Measurements from ENCODE around the gene PDZD2. TPM values are rescaled to one million over a fixed set of nuclear protein-coding genes. Genes with fewer than 3 reads are reported as not detected.

The PDZD2 gene
- total RNA-seq, 4 donors from 2014 or later: 13.7 to 26.7 (median 24.1) TPM

GRCh38 chr5:32144378-32145207 is 505.7 kb downstream of the PDZD2 start:
- no peaks in the 10 kb centered on the region for H3K27me3 ChIP-seq
- intact Hi-C loops (cut with DNase I): no loop called here
- no peaks in the 10 kb centered on the region for H3K9me3 ChIP-seq
- 93 to 97% methylated on average over 5 of the region's 5 CpGs for WGBS, 2 donors
- H3K4me3 ChIP-seq: no peak overlapping the region
- no peak for DNase-seq
- peaks cover 3 to 57% (median 9%) of the 10 kb centered on the region in 3 donors for H3K4me1 ChIP-seq
- TF ChIP-seq CTCF (IDR thresholded peaks at IDR 0.05) (no peak), POLR2A (IDR thresholded peaks at IDR 0.05) (no peak)
- H3K36me3 ChIP-seq: peaks cover 0 to 30% (median 0%) of the 10 kb centered on the region in 3 donors
- no peak overlapping the region for H3K27ac ChIP-seq

GRCh38 chr5:32145378-32145777 is 506.4 kb downstream of the PDZD2 start:
- Histone ChIP-seq H3K9me3 (no peaks in the 10 kb centered on the region), H3K4me3 (no peak overlapping the region), H3K4me1 (peaks cover 3 to 65% (median 13%) of the 10 kb centered on the region in 3 donors), H3K27ac (no peak overlapping the region), H3K36me3 (peaks cover 0 to 30% (median 0%) of the 10 kb centered on the region in 3 donors), H3K27me3 (no peaks in the 10 kb centered on the region)
- intact Hi-C loops (cut with DNase I): no loop called here
- TF ChIP-seq CTCF (IDR thresholded peaks at IDR 0.05) (no peak), POLR2A (IDR thresholded peaks at IDR 0.05) (no peak)
- DNase-seq: no peak
- WGBS, 2 donors: 81 to 85% methylated on average over 2 of the region's 2 CpGs

- Histone ChIP-seq H3K27me3 (no peaks in the 10 kb centered on the region), H3K4me3 (no peak overlapping the region), H3K36me3 (peaks cover 0 to 14% (median 0%) of the 10 kb centered on the region in 3 donors), H3K27ac (no peak overlapping the region), H3K4me1 (peaks cover 3 to 83% (median 13%) of the 10 kb centered on the region in 3 donors), H3K9me3 (no peaks in the 10 kb centered on the region)
- intact Hi-C loops (cut with DNase I): no loop called here
- TF ChIP-seq CTCF (IDR thresholded peaks at IDR 0.05): no peak
- no peak for TF ChIP-seq POLR2A (IDR thresholded peaks at IDR 0.05)
- DNase-seq: no peak
- 50 to 55% methylated on average over 3 of the region's 3 CpGs for WGBS, 2 donors
These were observed 508.3 kb downstream of the PDZD2 start for GRCh38 chr5:32147236-32147635.

GRCh38 chr5:32147959-32148358 is 509.0 kb downstream of the PDZD2 start:
- WGBS, 2 donors: 82 to 90% methylated on average over 4 of the region's 4 CpGs
- Histone ChIP-seq H3K9me3 (no peaks in the 10 kb centered on the region), H3K27ac (no peak overlapping the region), H3K27me3 (no peaks in the 10 kb centered on the region), H3K36me3 (peaks cover 0 to 6% (median 0%) of the 10 kb centered on the region in 3 donors), H3K4me3 (no peak overlapping the region), H3K4me1 (peaks cover 3 to 90% (median 13%) of the 10 kb centered on the region in 3 donors)
- no peak for DNase-seq
- intact Hi-C loops (cut with DNase I): no loop called here
- no peak for TF ChIP-seq POLR2A (IDR thresholded peaks at IDR 0.05)
- no peak for TF ChIP-seq CTCF (IDR thresholded peaks at IDR 0.05)

GRCh38 chr5:32150366-32150765 is 511.4 kb downstream of the PDZD2 start:
- Histone ChIP-seq H3K27ac (no peak overlapping the region), H3K4me1 (peaks cover 0 to 91% (median 16%) of the 10 kb centered on the region in 3 donors), H3K9me3 (no peaks in the 10 kb centered on the region), H3K27me3 (no peaks in the 10 kb centered on the region), H3K4me3 (no peak overlapping the region), H3K36me3 (peaks cover 0 to 6% (median 0%) of the 10 kb centered on the region in 3 donors)
- DNase-seq: no peak
- intact Hi-C loops (cut with DNase I): no loop called here
- no peak for TF ChIP-seq POLR2A (IDR thresholded peaks at IDR 0.05)
- TF ChIP-seq CTCF (IDR thresholded peaks at IDR 0.05): no peak
- WGBS, 2 donors: 84 to 90% methylated on average over 1 of the region's 1 CpG
